Fibroblast of villous mesenchyme (primary cell): ENCODE results near the gene RASEF. TPM values are rescaled to one million over a fixed set of nuclear protein-coding genes. Genes with fewer than 3 reads are reported as not detected.
A peak's percentile ranks its signal among the peaks of the same experiment; 100 is the strongest.

ENCODE experiments used
- DNase-seq: peaks from one replicate; pipeline ENCODE4 v3.0.0-alpha.2; 2010; ENCODE audit warnings: low read depth
- H3K4me3 ChIP-seq: 2 replicates; pipeline ENCODE4 v1.5.1; 2011; ENCODE audit warnings: low read depth, mild to moderate bottlenecking, low read length
- CTCF ChIP-seq: IDR thresholded peaks from 2 replicates; pipeline ENCODE4 v1.5.1; 2012; ENCODE audit warnings: low read depth, mild to moderate bottlenecking, low read length; ENCODE audit not compliant: insufficient read depth
- total RNA-seq: library from RNA; depleted of rRNA; stranded (reverse); fragments of >200 nt; gene quantifications from 2 replicates; pipeline ENCODE4 v1.2.3, GENCODE V29; 2012

RASEF gene
- total RNA-seq, 1 donor = 0.43 TPM

GRCh38 chr9:82968388-82968787, 94.6 kb downstream of the RASEF start:
- no peak for TF ChIP-seq CTCF
- H3K4me3 ChIP-seq = no peak overlapping the region
- DNase-seq = no peak

GRCh38 chr9:82961504-82962125, 101.3 kb downstream of the RASEF start:
- TF ChIP-seq CTCF = peak; percentile 90
- DNase-seq = peak; percentile 70
- no peak overlapping the region for H3K4me3 ChIP-seq

- no peak for DNase-seq
- no peak for TF ChIP-seq CTCF
- H3K4me3 ChIP-seq = no peak overlapping the region
These were observed 105.2 kb downstream of the RASEF start for GRCh38 chr9:82957529-82958379.

- DNase-seq = no peak
- TF ChIP-seq CTCF = no peak
These were observed 113.7 kb downstream of the RASEF start for GRCh38 chr9:82949203-82949602.

GRCh38 chr9:82940376-82940775, 122.6 kb downstream of the RASEF start:
- no peak for DNase-seq
- no peak for TF ChIP-seq CTCF
- no peak overlapping the region for H3K4me3 ChIP-seq

More at GRCh38 chr9:82949203-82949602, 113.7 kb downstream of the RASEF start:
- no peak overlapping the region for H3K4me3 ChIP-seq

GRCh38 chr9:82939451-82939850, 123.5 kb downstream of the RASEF start:
- no peak for TF ChIP-seq CTCF
- no peak overlapping the region for H3K4me3 ChIP-seq
- DNase-seq = no peak
